HEK293 (cell line): ENCODE data around the gene CDC25A.

ENCODE experiments used
- GFI1B ChIP-seq: fragments of 450-650 bp; formaldehyde crosslinking; IDR thresholded peaks from 2 replicates; pipeline ENCODE4 v1.5.1; 2016; ENCODE audit warnings: missing biosample characterization, missing genetic modification characterization
- RBAK ChIP-seq: fragments of 450-650 bp; formaldehyde crosslinking; IDR thresholded peaks from 2 replicates; pipeline ENCODE4 v1.5.1; 2016; ENCODE audit warnings: missing biosample characterization, missing genetic modification characterization
- ZNF146 ChIP-seq: fragments of 450-650 bp; formaldehyde crosslinking; IDR thresholded peaks from 2 replicates; pipeline ENCODE4 v1.5.1; 2016; ENCODE audit warnings: missing biosample characterization, missing genetic modification characterization
- ZNF155 ChIP-seq: fragments of 450-650 bp; formaldehyde crosslinking; IDR thresholded peaks from 2 replicates; pipeline ENCODE4 v1.5.1; 2016; ENCODE audit warnings: missing biosample characterization, missing genetic modification characterization
- ZNF274 ChIP-seq, 2 experiments: fragments of 200-500 bp in 1 of 2; fragments of 450-650 bp in 1 of 2; sonication (Bioruptor generic) in 1 of 2; formaldehyde crosslinking in 1 of 2; IDR thresholded peaks; 2 replicates each; pipeline versions ENCODE4 v1.5.1 to v1.6.1; 2014 to 2016; ENCODE audit warnings: borderline replicate concordance in 1 of 2, inconsistent platforms in 1 of 2, low read length in 1 of 2, missing biosample characterization in 1 of 2, missing genetic modification characterization in 1 of 2
- ZNF416 ChIP-seq: fragments of 450-650 bp; formaldehyde crosslinking; IDR thresholded peaks from 2 replicates; pipeline ENCODE4 v1.5.1; 2016; ENCODE audit warnings: missing biosample characterization, missing genetic modification characterization
- ZNF433 ChIP-seq: fragments of 450-650 bp; formaldehyde crosslinking; IDR thresholded peaks from 2 replicates; pipeline ENCODE4 v1.5.1; 2016; ENCODE audit warnings: missing biosample characterization, missing genetic modification characterization, low read depth
- ZNF514 ChIP-seq: fragments of 450-650 bp; formaldehyde crosslinking; IDR thresholded peaks from 2 replicates; pipeline ENCODE4 v1.5.1; 2016; ENCODE audit warnings: missing biosample characterization, missing genetic modification characterization
- ZNF561 ChIP-seq: fragments of 450-650 bp; IDR thresholded peaks from 2 replicates; pipeline ENCODE4 v1.5.1; 2018; ENCODE audit warnings: missing biosample characterization, missing genetic modification characterization, borderline replicate concordance
- ZNF76 ChIP-seq: fragments of 450-650 bp; formaldehyde crosslinking; IDR thresholded peaks from 2 replicates; pipeline ENCODE4; 2016; ENCODE audit warnings: low read depth, missing biosample characterization, missing genetic modification characterization, borderline replicate concordance
- TF ChIP-seq, protein P1 (sequence below): fragments of 450-650 bp; formaldehyde crosslinking; IDR thresholded peaks from 2 replicates; pipeline ENCODE4 v1.5.1; 2016; ENCODE audit warnings: missing biosample characterization, missing genetic modification characterization, borderline replicate concordance
- TF ChIP-seq, protein P2 (sequence below): fragments of 450-650 bp; formaldehyde crosslinking; IDR thresholded peaks from 2 replicates; pipeline ENCODE4 v1.5.1; 2016; ENCODE audit warnings: missing biosample characterization, missing genetic modification characterization
- TF ChIP-seq, protein P3 (sequence below): sonication (generic); formaldehyde crosslinking; IDR thresholded peaks from 2 replicates; pipeline ENCODE4 v1.8.1; 2022; ENCODE audit warnings: mild to moderate bottlenecking, moderate library complexity, missing genetic modification reagents
- TF ChIP-seq, protein P4 (sequence below): fragments of 450-650 bp; formaldehyde crosslinking; IDR thresholded peaks from 2 replicates; pipeline ENCODE4 v1.5.1; 2016; ENCODE audit warnings: missing biosample characterization, missing genetic modification characterization

DNA sequence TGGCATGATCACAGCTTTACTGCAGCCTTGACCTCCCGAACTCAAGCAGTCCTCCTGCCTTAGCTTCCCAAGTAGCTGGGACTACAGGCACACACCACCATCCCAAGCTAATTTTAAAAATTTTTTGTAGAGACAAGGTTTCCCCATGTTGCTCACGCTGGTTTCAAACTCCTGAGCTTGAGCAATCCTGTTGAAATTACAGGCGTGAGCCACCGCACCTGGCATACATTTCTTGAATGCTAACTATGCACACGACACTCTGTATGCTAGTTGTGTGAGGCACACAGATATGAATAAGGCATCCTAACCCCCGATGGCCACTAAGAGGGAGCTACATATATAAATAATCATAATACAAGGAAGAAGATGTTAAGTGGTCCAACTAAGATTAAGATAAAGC lies 64.9 kb downstream of the CDC25A start:
- TF ChIP-seq, protein P1, sequence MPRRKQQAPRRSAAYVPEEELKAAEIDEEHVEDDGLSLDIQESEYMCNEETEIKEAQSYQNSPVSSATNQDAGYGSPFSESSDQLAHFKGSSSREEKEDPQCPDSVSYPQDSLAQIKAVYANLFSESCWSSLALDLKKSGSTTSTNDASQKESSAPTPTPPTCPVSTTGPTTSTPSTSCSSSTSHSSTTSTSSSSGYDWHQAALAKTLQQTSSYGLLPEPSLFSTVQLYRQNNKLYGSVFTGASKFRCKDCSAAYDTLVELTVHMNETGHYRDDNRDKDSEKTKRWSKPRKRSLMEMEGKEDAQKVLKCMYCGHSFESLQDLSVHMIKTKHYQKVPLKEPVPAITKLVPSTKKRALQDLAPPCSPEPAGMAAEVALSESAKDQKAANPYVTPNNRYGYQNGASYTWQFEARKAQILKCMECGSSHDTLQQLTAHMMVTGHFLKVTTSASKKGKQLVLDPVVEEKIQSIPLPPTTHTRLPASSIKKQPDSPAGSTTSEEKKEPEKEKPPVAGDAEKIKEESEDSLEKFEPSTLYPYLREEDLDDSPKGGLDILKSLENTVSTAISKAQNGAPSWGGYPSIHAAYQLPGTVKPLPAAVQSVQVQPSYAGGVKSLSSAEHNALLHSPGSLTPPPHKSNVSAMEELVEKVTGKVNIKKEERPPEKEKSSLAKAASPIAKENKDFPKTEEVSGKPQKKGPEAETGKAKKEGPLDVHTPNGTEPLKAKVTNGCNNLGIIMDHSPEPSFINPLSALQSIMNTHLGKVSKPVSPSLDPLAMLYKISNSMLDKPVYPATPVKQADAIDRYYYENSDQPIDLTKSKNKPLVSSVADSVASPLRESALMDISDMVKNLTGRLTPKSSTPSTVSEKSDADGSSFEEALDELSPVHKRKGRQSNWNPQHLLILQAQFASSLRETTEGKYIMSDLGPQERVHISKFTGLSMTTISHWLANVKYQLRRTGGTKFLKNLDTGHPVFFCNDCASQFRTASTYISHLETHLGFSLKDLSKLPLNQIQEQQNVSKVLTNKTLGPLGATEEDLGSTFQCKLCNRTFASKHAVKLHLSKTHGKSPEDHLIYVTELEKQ (tag by site-specific recombination) = no peak
- TF ChIP-seq GFI1B (tag by site-specific recombination) = no peak
- TF ChIP-seq, protein P2, sequence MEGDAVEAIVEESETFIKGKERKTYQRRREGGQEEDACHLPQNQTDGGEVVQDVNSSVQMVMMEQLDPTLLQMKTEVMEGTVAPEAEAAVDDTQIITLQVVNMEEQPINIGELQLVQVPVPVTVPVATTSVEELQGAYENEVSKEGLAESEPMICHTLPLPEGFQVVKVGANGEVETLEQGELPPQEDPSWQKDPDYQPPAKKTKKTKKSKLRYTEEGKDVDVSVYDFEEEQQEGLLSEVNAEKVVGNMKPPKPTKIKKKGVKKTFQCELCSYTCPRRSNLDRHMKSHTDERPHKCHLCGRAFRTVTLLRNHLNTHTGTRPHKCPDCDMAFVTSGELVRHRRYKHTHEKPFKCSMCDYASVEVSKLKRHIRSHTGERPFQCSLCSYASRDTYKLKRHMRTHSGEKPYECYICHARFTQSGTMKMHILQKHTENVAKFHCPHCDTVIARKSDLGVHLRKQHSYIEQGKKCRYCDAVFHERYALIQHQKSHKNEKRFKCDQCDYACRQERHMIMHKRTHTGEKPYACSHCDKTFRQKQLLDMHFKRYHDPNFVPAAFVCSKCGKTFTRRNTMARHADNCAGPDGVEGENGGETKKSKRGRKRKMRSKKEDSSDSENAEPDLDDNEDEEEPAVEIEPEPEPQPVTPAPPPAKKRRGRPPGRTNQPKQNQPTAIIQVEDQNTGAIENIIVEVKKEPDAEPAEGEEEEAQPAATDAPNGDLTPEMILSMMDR (tag by site-specific recombination) = no peak
- TF ChIP-seq, protein P3, sequence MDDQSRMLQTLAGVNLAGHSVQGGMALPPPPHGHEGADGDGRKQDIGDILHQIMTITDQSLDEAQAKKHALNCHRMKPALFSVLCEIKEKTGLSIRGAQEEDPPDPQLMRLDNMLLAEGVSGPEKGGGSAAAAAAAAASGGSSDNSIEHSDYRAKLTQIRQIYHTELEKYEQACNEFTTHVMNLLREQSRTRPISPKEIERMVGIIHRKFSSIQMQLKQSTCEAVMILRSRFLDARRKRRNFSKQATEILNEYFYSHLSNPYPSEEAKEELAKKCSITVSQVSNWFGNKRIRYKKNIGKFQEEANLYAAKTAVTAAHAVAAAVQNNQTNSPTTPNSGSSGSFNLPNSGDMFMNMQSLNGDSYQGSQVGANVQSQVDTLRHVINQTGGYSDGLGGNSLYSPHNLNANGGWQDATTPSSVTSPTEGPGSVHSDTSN (CRISPR knock-in tag) = no peak
- TF ChIP-seq ZNF155 (tag by site-specific recombination) = no peak
- TF ChIP-seq, protein P4, sequence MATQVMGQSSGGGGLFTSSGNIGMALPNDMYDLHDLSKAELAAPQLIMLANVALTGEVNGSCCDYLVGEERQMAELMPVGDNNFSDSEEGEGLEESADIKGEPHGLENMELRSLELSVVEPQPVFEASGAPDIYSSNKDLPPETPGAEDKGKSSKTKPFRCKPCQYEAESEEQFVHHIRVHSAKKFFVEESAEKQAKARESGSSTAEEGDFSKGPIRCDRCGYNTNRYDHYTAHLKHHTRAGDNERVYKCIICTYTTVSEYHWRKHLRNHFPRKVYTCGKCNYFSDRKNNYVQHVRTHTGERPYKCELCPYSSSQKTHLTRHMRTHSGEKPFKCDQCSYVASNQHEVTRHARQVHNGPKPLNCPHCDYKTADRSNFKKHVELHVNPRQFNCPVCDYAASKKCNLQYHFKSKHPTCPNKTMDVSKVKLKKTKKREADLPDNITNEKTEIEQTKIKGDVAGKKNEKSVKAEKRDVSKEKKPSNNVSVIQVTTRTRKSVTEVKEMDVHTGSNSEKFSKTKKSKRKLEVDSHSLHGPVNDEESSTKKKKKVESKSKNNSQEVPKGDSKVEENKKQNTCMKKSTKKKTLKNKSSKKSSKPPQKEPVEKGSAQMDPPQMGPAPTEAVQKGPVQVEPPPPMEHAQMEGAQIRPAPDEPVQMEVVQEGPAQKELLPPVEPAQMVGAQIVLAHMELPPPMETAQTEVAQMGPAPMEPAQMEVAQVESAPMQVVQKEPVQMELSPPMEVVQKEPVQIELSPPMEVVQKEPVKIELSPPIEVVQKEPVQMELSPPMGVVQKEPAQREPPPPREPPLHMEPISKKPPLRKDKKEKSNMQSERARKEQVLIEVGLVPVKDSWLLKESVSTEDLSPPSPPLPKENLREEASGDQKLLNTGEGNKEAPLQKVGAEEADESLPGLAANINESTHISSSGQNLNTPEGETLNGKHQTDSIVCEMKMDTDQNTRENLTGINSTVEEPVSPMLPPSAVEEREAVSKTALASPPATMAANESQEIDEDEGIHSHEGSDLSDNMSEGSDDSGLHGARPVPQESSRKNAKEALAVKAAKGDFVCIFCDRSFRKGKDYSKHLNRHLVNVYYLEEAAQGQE (tag by site-specific recombination) = no peak
- TF ChIP-seq ZNF514 (tag by site-specific recombination) = no peak
- TF ChIP-seq ZNF561 (tag by site-specific recombination) = no peak
- TF ChIP-seq ZNF76 (tag by site-specific recombination) = no peak
- TF ChIP-seq ZNF433 (tag by site-specific recombination) = no peak
- TF ChIP-seq RBAK (tag by site-specific recombination) = no peak
- no peak for TF ChIP-seq ZNF274 (IDR thresholded peaks at IDR 0.05; ENCODE audit: low read length)
- TF ChIP-seq ZNF274 (tag by site-specific recombination; IDR thresholded peaks at IDR 0.05; ENCODE audit: borderline replicate concordance) = no peak
- TF ChIP-seq ZNF146 = no peak
- TF ChIP-seq ZNF416 (tag by site-specific recombination) = no peak
